ENCODE measurements around the gene BAIAP2L2. TPM values are rescaled to one million over a fixed set of nuclear protein-coding genes. Genes with fewer than 3 reads are reported as not detected.

BAIAP2L2 gene
- total and polyA plus RNA-seq, 10 of the 15 experiments (the other 5 are each of a cell fraction or from before 2014, with no cell fraction given): 0.08 to 0.38 (median 0.14) TPM; not detected in 6

DNA sequence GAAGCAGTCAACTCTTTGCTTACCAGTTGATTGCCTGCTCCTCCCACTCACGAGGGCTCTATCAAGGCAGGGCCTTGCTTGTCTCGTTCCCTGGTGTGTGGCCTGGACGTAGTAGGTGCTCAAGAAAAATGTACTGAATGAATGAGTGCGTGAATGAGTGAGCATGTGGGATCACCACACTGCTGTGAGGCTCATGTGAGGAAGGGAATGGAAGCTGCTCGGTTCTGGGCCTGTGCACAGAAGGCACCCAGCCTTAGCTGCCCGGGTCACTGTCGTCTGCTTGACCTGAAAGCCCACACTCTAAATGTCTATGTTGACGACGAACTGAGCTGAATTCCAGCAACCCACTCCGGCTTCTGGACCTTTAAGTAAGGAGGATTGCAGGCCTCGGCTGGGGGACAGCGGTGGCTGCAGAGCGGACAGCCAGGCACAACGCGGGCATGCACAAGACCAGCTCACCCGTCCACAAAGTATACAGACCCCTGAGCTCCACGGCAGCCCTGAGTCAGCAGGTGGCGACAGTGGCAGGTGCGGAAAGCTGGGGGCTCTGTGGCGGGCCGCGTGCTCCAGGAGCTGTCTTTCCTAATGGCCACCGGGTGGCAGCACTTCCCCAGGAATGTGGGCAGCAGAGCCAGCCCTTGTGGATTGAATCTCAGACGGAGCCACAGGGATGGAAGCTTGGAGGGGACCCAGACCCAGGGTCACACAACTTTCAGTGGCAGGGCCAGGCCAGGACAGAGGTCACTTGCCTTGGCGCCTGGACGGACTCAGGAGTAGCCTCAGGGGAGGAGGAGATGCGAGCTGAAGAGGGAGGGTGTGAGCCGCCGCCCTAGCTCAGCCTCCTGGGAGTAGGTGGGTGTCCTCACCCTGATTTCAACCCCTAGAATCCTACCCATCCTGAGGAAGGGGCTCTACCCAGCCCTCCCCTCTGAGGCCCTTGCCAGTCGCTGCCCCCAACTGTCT is 58.3 kb downstream of the BAIAP2L2 start (continued):
- TF ChIP-seq, protein P1, sequence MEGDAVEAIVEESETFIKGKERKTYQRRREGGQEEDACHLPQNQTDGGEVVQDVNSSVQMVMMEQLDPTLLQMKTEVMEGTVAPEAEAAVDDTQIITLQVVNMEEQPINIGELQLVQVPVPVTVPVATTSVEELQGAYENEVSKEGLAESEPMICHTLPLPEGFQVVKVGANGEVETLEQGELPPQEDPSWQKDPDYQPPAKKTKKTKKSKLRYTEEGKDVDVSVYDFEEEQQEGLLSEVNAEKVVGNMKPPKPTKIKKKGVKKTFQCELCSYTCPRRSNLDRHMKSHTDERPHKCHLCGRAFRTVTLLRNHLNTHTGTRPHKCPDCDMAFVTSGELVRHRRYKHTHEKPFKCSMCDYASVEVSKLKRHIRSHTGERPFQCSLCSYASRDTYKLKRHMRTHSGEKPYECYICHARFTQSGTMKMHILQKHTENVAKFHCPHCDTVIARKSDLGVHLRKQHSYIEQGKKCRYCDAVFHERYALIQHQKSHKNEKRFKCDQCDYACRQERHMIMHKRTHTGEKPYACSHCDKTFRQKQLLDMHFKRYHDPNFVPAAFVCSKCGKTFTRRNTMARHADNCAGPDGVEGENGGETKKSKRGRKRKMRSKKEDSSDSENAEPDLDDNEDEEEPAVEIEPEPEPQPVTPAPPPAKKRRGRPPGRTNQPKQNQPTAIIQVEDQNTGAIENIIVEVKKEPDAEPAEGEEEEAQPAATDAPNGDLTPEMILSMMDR (IDR thresholded peaks at IDR 0.05 in 2 of 3, conservative IDR thresholded peaks at IDR 0.05 in 1 of 3; ENCODE audit: control insufficient read depth in 2 of 3, extremely low read depth in 1 of 3, insufficient read depth in 1 of 3, low read depth in 3 of 3, low read length in 3 of 3): peak; percentile 87 to 97 (median 94); a peak in 5 of 6 replicates
- TF ChIP-seq TCF12 (IDR thresholded peaks at IDR 0.05; ENCODE audit: low read depth, low read length): peak; percentile 39; the same call in 1 of the 2 replicates
- TF ChIP-seq, protein P2, sequence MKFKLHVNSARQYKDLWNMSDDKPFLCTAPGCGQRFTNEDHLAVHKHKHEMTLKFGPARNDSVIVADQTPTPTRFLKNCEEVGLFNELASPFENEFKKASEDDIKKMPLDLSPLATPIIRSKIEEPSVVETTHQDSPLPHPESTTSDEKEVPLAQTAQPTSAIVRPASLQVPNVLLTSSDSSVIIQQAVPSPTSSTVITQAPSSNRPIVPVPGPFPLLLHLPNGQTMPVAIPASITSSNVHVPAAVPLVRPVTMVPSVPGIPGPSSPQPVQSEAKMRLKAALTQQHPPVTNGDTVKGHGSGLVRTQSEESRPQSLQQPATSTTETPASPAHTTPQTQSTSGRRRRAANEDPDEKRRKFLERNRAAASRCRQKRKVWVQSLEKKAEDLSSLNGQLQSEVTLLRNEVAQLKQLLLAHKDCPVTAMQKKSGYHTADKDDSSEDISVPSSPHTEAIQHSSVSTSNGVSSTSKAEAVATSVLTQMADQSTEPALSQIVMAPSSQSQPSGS (IDR thresholded peaks at IDR 0.05; ENCODE audit: low read length): no peak
- peak; percentile 36; the same call in 1 of the 2 replicates for TF ChIP-seq IKZF1 (conservative IDR thresholded peaks at IDR 0.05)
- peak; percentile 68 for TF ChIP-seq KLF5 (IDR thresholded peaks at IDR 0.05; ENCODE audit: partially characterized antibody)
- TF ChIP-seq, protein P3, sequence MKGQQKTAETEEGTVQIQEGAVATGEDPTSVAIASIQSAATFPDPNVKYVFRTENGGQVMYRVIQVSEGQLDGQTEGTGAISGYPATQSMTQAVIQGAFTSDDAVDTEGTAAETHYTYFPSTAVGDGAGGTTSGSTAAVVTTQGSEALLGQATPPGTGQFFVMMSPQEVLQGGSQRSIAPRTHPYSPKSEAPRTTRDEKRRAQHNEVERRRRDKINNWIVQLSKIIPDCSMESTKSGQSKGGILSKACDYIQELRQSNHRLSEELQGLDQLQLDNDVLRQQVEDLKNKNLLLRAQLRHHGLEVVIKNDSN (IDR thresholded peaks at IDR 0.05; ENCODE audit: borderline replicate concordance, extremely low read length, insufficient read depth, low read depth, low read length): no peak
- no peak for TF ChIP-seq WRNIP1 (IDR thresholded peaks at IDR 0.05; ENCODE audit: borderline replicate concordance, low read depth, low read length)
- peak; percentile 71 for TF ChIP-seq YY1 (IDR thresholded peaks at IDR 0.05; ENCODE audit: low read depth, low read length)
- TF ChIP-seq, protein P4, sequence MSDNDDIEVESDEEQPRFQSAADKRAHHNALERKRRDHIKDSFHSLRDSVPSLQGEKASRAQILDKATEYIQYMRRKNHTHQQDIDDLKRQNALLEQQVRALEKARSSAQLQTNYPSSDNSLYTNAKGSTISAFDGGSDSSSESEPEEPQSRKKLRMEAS (IDR thresholded peaks at IDR 0.05; ENCODE audit: low read depth, low read length): peak; percentile 40; the same call in 1 of the 2 replicates
- TF ChIP-seq SMARCA5 (IDR thresholded peaks at IDR 0.05): peak; percentile 83
- no peak for TF ChIP-seq ATF7 (IDR thresholded peaks at IDR 0.05; ENCODE audit: low read depth)
- peak; percentile 33 to 73; a peak in 1 of 4 replicates for TF ChIP-seq BHLHE40 (IDR thresholded peaks at IDR 0.05; ENCODE audit: borderline replicate concordance in 1 of 2, low read depth in 2 of 2, low read length in 1 of 2)
- peak; percentile 47; the same call in 1 of the 2 replicates for TF ChIP-seq LARP7 (IDR thresholded peaks at IDR 0.05)
- peak; percentile 17 for TF ChIP-seq RELA (IDR thresholded peaks at IDR 0.05; ENCODE audit: borderline replicate concordance, partially characterized antibody)

Measured in GM12878 (cell line).